Activated CD4-positive, alpha-beta T cell treated with anti-CD3 and anti-CD28 coated beads, Interleukin-2, amount 50 U/mL, for 4 hours (primary cell): Measurements from ENCODE around the gene SEPTIN10.

ENCODE experiments used
- DNase-seq, 2 experiments: peaks; one replicate each; pipeline ENCODE4 v3.0.0-alpha.2; 2020

The SEPTIN10 gene

DNA sequence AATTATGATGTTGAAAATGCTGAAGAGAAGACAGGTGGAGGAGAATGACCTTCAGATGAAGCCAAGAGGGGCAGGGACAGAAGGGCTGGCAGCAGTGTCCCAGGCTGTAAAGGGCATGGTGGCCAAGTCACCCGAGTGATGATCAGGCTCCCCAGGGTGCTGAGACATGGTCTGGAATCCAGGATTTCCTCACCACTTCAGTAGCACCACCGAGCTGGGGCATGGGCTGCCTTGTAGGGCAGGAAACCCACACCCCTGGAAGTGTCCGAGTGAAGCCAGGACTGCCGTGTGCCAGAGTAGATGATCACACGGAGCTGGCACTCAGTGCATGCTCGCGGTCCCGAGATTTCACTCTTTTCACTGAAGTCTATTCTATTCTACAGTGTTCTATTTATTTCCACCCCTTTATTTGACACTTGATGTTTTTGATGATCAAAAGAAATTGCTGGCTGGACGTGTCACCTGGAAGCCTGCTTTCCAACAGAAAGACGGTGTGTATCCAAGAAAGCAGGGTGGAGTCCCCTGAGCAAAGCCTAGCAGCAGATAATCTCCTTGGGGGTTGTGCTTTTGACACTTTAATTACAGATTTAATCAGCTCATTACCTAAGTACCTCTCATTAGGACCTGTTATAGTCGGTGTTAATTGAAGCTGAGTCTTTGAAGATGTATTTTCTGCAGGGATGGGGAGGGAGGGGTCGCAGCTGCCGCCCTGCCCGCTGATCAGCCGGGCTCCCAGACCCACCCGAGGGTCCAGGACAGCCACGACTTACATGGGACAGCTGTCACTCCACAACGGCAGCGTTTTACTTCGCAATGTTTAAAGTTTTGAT lies 92.3 kb downstream of the SEPTIN10 start:
- DNase-seq: no peak

DNA sequence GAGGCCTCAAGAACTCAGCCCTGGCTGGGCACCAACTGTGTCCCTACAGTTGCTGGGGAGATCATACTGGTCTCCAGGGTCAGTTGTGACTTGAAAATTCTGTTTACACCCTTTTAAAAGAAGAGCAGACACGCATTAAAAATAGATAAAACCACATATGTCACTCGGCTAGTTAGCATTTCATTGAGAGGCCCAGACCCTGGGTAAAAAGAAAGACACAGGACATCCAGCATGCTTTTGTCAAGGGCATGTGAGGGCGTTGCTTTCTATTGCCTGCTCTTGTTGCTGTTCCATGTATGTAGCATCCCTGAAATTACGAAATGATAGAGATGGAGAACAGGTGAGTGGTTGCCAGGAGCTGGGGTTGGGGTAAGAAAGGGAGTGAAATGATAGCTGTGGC lies 94.3 kb downstream of the SEPTIN10 start:
- DNase-seq: no peak

- DNase-seq: no peak
Observed at GRCh38 chr2:109517118-109517889, 96.5 kb downstream of the SEPTIN10 start.

DNA sequence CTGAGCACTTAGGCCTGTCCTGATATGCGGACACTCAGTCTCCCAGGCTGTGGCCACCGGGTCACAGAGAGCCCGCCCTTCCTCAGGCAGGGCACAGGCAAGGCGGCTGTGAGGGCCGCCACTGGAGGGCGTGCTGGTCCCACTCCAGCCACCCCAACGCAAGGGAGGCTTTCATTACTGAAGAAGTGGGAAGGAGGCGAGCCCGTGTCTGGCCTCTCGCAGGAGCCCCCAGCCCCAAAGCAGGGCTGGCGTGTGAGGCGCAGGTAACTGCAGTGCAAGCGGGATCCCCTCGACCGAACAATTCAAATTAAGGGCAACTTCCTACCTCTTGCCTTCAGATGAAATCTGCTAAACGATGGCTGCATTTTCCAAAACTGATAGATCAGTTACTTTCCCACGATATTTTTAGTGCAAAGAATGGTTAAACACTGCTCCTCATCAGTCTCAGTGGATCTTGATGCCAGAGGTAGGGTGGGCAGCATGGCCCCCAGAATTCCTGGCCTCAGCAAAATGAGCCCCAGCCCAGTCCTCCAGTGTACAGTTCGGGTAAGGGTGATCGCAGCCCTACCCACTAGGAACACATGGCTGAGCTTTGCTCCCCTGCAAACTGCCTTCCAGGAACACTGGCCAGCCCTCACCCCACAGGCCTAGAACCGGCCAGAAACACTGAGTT lies 97.2 kb downstream of the SEPTIN10 start:
- no peak for DNase-seq

DNA sequence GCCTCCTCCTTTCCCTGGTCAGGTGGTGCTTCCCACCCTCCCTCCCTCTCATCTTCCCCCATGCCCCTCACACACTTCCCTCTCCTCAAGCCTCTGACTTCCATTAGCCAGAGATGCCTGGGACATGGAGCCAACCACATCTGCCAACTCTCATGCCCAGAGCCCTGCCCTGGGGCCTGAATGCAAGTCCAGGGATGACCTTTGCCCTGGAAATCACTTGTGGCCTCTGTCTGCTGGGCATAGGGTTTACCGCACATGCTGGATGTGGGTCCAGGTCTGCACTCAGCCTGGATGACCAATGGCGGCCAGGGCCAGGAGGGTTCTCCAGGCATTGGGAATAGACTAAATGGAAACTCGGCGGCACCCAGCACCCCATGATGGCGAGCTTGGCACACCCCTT lies 98.9 kb downstream of the SEPTIN10 start:
- DNase-seq: no peak

GRCh38 chr2:109513749-109514588 lies 99.8 kb downstream of the SEPTIN10 start:
- no peak for DNase-seq

GRCh38 chr2:109513230-109513629 lies 100.5 kb downstream of the SEPTIN10 start:
- DNase-seq: no peak

GRCh38 chr2:109512076-109512475 lies 101.7 kb downstream of the SEPTIN10 start:
- no peak for DNase-seq

GRCh38 chr2:109511168-109511567 lies 102.6 kb downstream of the SEPTIN10 start:
- no peak for DNase-seq

DNA sequence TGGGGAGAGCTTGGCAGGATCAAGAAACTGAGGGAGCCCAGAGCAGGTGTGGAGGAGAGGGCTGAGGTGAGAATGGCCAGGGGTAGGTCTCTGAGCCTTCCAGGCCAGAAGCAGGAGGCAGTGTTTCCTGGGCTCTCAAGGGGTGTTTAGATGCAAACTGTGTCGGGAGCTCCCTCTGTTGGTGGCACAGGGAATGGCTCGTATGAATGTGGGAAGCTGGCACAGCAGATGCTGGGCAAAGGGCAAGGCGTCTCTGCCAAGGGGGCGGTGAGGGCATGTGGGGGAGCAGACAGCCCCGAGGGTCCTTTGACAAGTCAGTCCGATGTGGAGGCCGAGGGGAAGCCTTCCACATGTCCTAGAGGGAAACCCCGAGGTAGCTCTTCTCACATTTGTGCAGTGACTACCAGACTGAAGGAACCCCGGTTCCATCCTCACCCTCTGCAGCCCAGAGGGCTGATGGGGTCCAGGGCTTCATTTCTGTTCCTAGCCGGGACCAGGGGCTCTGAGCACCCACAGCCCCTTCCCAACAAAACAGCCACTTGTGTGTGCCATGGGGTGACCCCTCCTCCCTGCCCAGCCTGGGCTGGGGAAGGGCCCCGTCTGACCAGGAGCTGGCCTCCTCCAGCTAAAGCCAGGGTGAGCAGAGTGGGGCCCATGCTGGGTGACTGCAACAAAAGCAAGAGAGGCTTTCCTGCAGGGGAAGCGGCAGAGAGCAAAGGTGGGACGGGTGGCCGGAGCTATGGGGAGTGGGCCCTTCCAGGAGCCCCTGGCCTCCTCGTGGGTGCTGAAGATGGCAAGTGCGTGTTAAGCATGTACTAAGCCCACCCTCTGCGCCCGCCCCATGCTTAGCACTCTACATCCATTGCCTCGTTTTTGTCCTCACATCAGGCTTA lies 103.4 kb downstream of the SEPTIN10 start:
- DNase-seq: peak; percentile 70 to 78

DNA sequence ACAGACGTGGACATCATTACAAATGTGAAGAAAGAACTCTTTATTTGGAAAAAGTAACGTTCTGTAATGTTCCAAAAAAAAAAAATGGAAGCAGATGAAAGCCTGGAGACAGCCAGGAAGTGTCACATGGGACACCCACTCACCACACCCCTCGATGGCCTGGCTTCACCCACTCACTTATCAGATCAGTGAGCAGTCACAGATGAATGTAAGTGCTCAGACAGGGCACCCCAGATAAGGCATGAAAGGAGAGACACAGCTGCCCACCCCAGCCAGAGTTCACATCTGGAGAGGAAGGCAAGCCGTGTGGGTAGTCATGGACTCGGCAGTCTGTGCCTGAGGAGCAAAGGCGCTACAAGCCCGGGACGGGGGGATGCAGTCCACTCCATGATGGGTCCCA lies 105.2 kb downstream of the SEPTIN10 start:
- DNase-seq: no peak

DNA sequence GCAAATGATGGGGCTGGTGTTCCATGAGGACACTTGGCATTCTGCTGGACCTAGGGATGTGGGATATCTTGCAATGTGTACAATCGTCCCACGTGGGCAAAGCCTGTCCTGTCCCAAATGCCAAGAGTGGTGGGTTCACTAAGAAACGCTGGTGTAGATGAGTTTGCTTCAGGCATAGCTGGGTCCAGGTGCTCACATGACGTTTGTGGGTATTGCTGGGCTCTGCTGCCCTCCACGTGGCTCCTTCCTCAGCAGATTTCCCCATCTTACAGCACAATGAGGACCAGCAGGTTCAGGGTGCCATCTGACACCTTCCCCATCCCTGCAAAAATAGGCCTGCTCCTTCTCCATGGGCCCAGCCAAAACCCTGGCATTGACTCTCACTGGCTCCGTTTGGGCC lies 105.9 kb downstream of the SEPTIN10 start:
- no peak for DNase-seq

DNA sequence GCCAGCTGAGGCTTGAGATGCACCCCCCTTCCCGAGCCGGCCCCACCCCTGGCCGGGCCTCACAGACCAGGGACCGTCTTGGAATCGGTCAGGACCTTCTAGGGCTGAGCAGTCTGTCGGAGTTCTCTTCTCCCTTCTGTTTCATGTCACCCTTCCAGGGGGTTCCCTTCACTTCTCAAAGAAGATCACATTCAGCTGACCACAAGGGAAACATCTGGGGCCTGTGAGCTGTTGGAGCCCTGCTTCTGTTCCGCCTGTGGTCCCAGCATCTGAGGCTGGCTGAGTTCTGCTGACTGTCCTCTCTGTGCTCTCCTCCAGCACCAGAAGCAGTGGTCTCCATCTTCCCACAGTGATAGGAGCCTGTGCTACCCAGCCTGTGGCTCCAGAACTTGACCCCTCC lies 106.5 kb downstream of the SEPTIN10 start:
- DNase-seq: no peak

GRCh38 chr2:109503191-109503590 lies 110.6 kb downstream of the SEPTIN10 start:
- no peak for DNase-seq

GRCh38 chr2:109501461-109501860 lies 112.3 kb downstream of the SEPTIN10 start:
- DNase-seq: no peak

- DNase-seq: no peak
Observed at GRCh38 chr2:109500910-109501309, 112.9 kb downstream of the SEPTIN10 start.

- DNase-seq: no peak
Observed at GRCh38 chr2:109499566-109499965, 114.2 kb downstream of the SEPTIN10 start.

GRCh38 chr2:109498906-109499305 lies 114.9 kb downstream of the SEPTIN10 start:
- DNase-seq: no peak

- DNase-seq: no peak
Observed at GRCh38 chr2:109497911-109498870, 115.6 kb downstream of the SEPTIN10 start.

- no peak for DNase-seq
Observed at GRCh38 chr2:109497463-109497862, 116.3 kb downstream of the SEPTIN10 start.
